ENCODE measurements around the gene GLRX3.
"Not testable (repeated sequence)": the region's sequence is repeated elsewhere in the genome, so short reads cannot be mapped to it uniquely, and the experiment has no call there.

GLRX3 gene

DNA sequence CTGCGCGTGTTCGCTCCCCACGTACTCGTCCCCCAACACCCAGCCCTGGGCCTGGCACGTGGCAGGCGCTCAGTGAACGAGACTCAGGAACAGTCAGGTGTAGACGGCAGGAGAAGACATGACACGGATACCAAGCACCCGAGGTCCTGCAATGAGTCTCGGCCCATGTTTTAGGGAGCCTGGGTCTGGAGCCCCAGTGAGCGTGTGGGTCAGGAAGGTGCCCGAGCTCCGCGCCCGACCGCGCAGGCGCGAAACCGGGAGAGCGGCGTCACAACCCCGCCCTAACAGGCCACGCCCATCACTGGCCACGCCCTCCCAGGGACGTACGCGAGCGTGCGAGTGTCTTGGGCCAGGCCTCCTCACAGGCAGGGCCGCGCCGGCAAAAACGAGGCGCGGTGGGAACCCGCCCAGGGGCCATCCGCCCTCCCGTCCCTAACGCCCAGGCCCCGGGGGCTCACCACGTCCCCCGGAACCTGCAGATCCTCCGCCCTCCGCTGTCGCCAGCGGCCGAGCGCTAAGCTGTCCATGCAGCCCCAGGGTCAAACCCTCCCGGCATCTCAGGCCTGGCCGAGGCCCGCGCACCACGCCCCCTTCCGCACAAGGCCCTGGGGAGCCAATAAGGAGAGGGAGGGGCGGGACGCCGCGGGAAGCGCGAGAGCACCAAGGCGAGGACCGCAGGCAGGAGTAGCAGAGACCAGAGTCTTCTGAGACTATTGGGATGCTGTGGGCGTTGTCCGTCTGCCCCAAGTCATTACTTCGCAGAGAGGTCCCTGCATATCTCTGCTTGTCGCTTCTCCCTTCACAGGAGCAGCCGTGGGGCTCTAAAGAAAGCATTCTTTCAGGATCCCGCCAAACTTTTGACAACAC, 25.7 kb upstream of the GLRX3 start, which contains the start of gene C10orf143:
Gene C10orf143, minus strand, starts transcription at position 585 of the 867 bp plus-strand sequence. Its CDS starts 58 bp downstream, at position 527.
- TF ChIP-seq CTCF (IDR thresholded peaks at IDR 0.05): no peak
- Histone ChIP-seq H3K4me3 (peak within 1 kb of the TSS; percentile 86), H3K27ac (peak within 1 kb of the TSS; percentile 84 to 98)
- peak; percentile 98 for DNase-seq (ENCODE audit: low spot score)

DNA sequence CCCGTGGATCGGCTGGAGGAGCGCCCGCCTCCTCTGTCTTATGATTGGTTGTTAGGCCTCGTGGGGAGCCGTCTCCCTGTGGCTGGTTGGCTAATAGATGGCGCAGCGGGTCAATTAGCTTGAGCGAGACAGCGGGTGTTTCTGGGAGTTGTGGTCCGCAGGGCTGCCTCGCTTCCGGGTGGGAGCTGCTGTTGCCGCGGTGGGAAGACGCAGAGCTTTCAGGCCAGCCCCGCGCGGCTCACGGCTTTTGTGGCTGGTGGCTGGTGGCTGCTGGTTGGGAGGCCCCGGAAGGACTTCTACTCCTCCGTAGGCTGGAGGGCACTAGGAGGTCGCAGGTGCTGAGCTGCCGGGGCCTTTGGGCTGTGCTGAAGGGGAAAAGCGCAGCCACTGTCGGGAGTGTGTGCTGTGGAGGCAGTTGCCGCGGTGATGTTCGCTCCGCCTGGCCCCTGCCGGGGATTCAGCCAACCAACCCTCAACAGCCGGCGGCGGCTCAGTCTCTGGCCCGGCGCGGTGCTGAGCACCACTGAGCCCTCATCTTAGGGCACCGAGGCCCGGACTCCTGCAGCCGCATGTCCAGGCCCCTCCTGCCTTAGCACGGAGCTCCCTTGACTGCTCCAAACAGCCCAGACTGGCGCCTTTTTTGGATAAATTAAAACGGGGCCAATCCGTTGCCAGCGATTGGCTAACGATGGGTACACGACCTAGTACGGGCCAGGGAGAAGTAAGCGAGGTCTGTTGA, 24.9 kb upstream of the GLRX3 start:
- Histone ChIP-seq H3K27ac (peak overlapping the region; percentile 84 to 98), H3K4me3 (peak overlapping the region; percentile 86)
- peak; percentile 99 for DNase-seq (ENCODE audit: low spot score)
- TF ChIP-seq CTCF (IDR thresholded peaks at IDR 0.05): no peak

DNA sequence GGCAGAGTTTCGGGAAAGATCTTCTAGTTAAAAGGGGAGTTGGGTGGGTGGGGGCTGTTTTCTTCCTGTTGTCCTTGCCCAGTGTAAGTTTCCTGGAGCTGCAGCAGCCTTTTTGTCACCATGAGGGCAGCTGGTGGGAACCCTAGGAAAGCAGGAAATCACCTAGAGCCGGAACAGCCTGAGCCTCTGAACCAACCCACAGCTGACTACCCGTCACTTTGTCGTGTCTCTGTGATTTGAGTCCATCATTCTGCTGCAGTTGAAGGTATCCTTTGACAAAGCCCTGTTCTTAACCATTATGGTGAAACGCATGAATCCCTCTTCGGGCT, 24.4 kb upstream of the GLRX3 start:
- TF ChIP-seq CTCF (IDR thresholded peaks at IDR 0.05): no peak
- Histone ChIP-seq H3K27ac (peak overlapping the region; percentile 84 to 98), H3K4me3 (peak overlapping the region; percentile 86)
- DNase-seq (ENCODE audit: low spot score): no peak

DNA sequence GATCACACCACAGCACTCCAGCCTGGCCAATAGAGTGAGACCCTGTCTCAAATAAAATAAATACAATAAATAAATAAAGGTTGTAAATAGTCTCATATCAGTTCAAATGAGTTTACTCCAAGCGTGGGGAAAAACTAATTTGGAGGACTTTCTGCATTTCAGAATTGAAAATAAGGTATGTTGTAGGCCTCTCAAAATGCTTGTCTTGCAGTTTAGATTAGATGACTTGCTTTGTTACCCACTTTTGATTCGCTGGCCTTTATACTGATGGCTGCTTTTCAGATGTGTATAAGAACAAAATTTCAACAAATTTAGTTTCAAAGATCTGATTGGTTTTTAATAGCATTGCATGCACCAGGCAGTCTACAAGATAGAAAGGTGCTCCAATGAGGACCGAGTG, 23.4 kb upstream of the GLRX3 start:
- TF ChIP-seq CTCF (IDR thresholded peaks at IDR 0.05): no peak
- Histone ChIP-seq H3K27ac (no peak overlapping the region), H3K4me3 (no peak overlapping the region)
- DNase-seq (ENCODE audit: low spot score): no peak

- not testable (repeated sequence) for DNase-seq (ENCODE audit: low spot score); H3K27ac ChIP-seq; H3K4me3 ChIP-seq
Observed at GRCh38 chr10:130116942-130117341, 19.2 kb upstream of the GLRX3 start.

GRCh38 chr10:130117535-130117934, 18.7 kb upstream of the GLRX3 start:
- not testable (repeated sequence) for DNase-seq (ENCODE audit: low spot score); H3K27ac ChIP-seq; H3K4me3 ChIP-seq

DNA sequence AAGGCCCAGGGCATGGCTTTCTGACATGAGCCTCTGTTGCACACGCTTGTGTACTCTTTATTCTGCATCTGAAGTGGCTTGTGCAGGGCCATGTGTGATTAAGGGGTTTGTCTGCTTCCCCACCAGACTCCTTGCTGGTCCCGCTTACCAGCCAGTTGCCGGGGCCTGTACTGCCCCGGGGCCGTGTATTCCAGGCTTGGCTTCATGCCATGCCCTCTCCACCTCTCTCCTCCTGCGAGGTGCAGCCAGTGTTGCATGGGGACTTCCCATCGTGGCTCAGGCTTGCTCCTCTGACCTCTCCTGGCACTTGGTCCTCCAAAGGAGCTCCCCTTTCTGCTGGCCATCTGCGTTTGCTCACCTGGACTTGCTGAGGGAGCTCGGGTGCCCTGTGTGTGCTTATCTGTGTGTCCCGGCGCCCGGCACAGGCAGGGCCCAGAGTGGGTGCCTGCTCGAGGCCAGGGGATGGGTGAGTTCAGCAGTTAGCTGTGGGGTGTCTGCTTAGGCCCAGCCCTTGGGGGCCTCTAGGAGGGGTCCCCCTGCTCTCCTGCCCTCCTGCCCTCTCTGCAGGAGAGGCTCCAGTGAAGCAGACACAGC, 14.6 kb upstream of the GLRX3 start:
- DNase-seq (ENCODE audit: low spot score): no peak
- H3K4me3 ChIP-seq: no peak overlapping the region
- H3K27ac ChIP-seq: no peak overlapping the region
- TF ChIP-seq CTCF (IDR thresholded peaks at IDR 0.05): no peak

Measured in coronary artery (tissue), 2 donors.